ENCODE results near the gene RASSF5. TPM values are rescaled to one million over a fixed set of nuclear protein-coding genes. Genes with fewer than 3 reads are reported as not detected.

RASSF5 gene
- total RNA-seq, 2 donors from 2014 or later = 0.20 to 0.26 TPM

GRCh38 chr1:206563367-206564207 lies 56.3 kb downstream of the RASSF5 start:
- Histone ChIP-seq H3K4me1 (ENCODE audit: control insufficient read depth, insufficient read depth, low read length) (no peaks in the 10 kb centered on the region), H3K27me3 (ENCODE audit: control insufficient read depth, insufficient read depth, low read length, poor library complexity, severe bottlenecking) (peaks cover 19% of the 10 kb centered on the region), H3K9me3 (ENCODE audit: control insufficient read depth, low read length) (no peaks in the 10 kb centered on the region), H3K9ac (ENCODE audit: extremely low read depth, low read length, poor library complexity, severe bottlenecking) (no peak overlapping the region), H3K4me3 (ENCODE audit: low read length) (no peak overlapping the region), H3K27ac (ENCODE audit: low read depth, low read length) (no peak overlapping the region), H3K36me3 (ENCODE audit: control insufficient read depth, insufficient read depth, low read length) (no peaks in the 10 kb centered on the region)
- no peaks in the 10 kb centered on the region for H3K9me3 Mint-ChIP-seq
- no peak overlapping the region for H3K27ac Mint-ChIP-seq
- TF ChIP-seq CTCF (conservative IDR thresholded peaks at IDR 0.05) = no peak
- H3K27me3 Mint-ChIP-seq (ENCODE audit: insufficient read depth) = peaks cover 25% of the 10 kb centered on the region
- H3K36me3 Mint-ChIP-seq (ENCODE audit: low read depth) = no peaks in the 10 kb centered on the region
- no peak overlapping the region for H3K4me3 Mint-ChIP-seq
- WGBS, 2 experiments (ENCODE audit: insufficient coverage in 1 of 2, insufficient read length in 1 of 2) = 92 to 100% methylated on average over 1 of the region's 1 CpG
- no peak for DNase-seq
- H3K4me1 Mint-ChIP-seq = peaks cover under 1% of the 10 kb centered on the region

- no peaks in the 10 kb centered on the region for H3K9me3 ChIP-seq (ENCODE audit: control insufficient read depth, low read length)
- Mint-ChIP-seq H3K36me3 (ENCODE audit: low read depth) (no peaks in the 10 kb centered on the region), H3K27ac (no peak overlapping the region), H3K27me3 (ENCODE audit: insufficient read depth) (peaks cover 17% of the 10 kb centered on the region), H3K4me1 (no peaks in the 10 kb centered on the region), H3K9me3 (no peaks in the 10 kb centered on the region), H3K4me3 (no peak overlapping the region)
- WGBS, 2 experiments (ENCODE audit: insufficient coverage in 1 of 2, insufficient read length in 1 of 2) = 91 to 94% methylated on average over 3 to 4 of the region's 4 CpGs
- no peaks in the 10 kb centered on the region for H3K4me1 ChIP-seq (ENCODE audit: control insufficient read depth, insufficient read depth, low read length)
- TF ChIP-seq CTCF (conservative IDR thresholded peaks at IDR 0.05) = no peak
- H3K27me3 ChIP-seq (ENCODE audit: control insufficient read depth, insufficient read depth, low read length, poor library complexity, severe bottlenecking) = peaks cover 7% of the 10 kb centered on the region
- H3K27ac ChIP-seq (ENCODE audit: low read depth, low read length) = no peak overlapping the region
- DNase-seq = no peak
- H3K36me3 ChIP-seq (ENCODE audit: control insufficient read depth, insufficient read depth, low read length) = no peaks in the 10 kb centered on the region
- no peak overlapping the region for H3K9ac ChIP-seq (ENCODE audit: extremely low read depth, low read length, poor library complexity, severe bottlenecking)
- H3K4me3 ChIP-seq (ENCODE audit: low read length) = no peak overlapping the region
Observed at GRCh38 chr1:206565995-206566394, 58.7 kb downstream of the RASSF5 start.

- Mint-ChIP-seq H3K9me3 (no peaks in the 10 kb centered on the region), H3K36me3 (ENCODE audit: low read depth) (no peaks in the 10 kb centered on the region), H3K27ac (no peak overlapping the region), H3K27me3 (ENCODE audit: insufficient read depth) (peaks cover 19% of the 10 kb centered on the region), H3K4me1 (no peaks in the 10 kb centered on the region), H3K4me3 (no peak overlapping the region)
- H3K9me3 ChIP-seq (ENCODE audit: control insufficient read depth, low read length) = no peaks in the 10 kb centered on the region
- H3K9ac ChIP-seq (ENCODE audit: extremely low read depth, low read length, poor library complexity, severe bottlenecking) = no peak overlapping the region
- H3K4me1 ChIP-seq (ENCODE audit: control insufficient read depth, insufficient read depth, low read length) = no peaks in the 10 kb centered on the region
- no peaks in the 10 kb centered on the region for H3K36me3 ChIP-seq (ENCODE audit: control insufficient read depth, insufficient read depth, low read length)
- H3K4me3 ChIP-seq (ENCODE audit: low read length) = no peak overlapping the region
- WGBS, 2 experiments (ENCODE audit: insufficient coverage in 1 of 2, insufficient read length in 1 of 2) = 76% methylated on average over 4 of the region's 4 CpGs; no CpG with 5 or more reads in 1 of the 2 experiments
- TF ChIP-seq CTCF (conservative IDR thresholded peaks at IDR 0.05) = no peak
- H3K27me3 ChIP-seq (ENCODE audit: control insufficient read depth, insufficient read depth, low read length, poor library complexity, severe bottlenecking) = peaks cover 7% of the 10 kb centered on the region
- H3K27ac ChIP-seq (ENCODE audit: low read depth, low read length) = no peak overlapping the region
- no peak for DNase-seq
Observed at GRCh38 chr1:206566999-206567398, 59.7 kb downstream of the RASSF5 start.
